Glomerular endothelial cell (primary cell): ENCODE data around the gene CACNB2. TPM values are rescaled to one million over a fixed set of nuclear protein-coding genes. Genes with fewer than 3 reads are reported as not detected.

ENCODE experiments used
- DNase-seq: peaks from one replicate; pipeline ENCODE4 v3.0.0-alpha.2; 2011; ENCODE audit warnings: low read depth, low spot score; ENCODE audit errors: extremely low read depth
- total RNA-seq: library from RNA; depleted of rRNA; stranded (reverse); fragments of >200 nt; gene quantifications from 2 replicates; pipeline ENCODE4 v1.2.3, GENCODE V29; 2015

Gene CACNB2
- total RNA-seq, 1 donor from 2014 or later = not detected

DNA sequence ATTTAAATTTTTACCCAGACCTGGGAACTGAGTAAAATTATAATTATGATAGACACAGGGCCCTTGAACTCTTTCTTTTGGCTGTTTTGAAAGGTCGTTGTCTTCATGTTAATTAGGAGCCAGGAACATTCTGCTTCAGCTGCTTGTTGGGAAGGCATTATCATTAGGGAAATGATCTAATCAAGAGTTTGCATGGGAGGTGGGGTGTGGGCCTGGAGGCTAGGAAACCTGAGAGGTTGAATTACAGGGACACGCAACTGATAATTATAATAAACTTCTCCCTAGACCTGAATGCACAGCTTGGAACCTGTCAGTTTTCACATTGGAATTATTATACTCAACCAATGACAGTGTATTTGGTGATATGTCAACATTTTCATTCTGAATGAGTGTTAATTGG lies 237.7 kb downstream of the CACNB2 start:
- no peak for DNase-seq

DNA sequence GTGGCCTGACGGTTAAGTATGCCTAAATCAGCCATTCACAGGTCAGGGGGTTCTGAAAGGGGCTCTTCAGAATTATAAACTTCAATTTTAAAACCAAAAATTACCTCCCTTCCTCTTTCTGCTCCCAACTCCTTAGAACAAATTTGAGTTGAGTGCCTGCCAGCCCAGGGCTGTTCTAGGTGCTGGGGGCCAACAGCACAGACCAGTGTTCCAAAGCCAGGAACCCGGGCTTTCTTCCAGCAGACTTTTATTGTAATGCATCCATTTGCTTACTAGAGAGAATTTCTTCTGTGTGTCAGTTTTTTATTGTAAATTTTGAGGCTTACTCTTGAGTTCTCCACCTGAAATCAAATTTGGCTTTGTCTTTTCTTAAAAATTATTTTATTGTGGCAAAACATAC lies 238.5 kb downstream of the CACNB2 start:
- no peak for DNase-seq

DNA sequence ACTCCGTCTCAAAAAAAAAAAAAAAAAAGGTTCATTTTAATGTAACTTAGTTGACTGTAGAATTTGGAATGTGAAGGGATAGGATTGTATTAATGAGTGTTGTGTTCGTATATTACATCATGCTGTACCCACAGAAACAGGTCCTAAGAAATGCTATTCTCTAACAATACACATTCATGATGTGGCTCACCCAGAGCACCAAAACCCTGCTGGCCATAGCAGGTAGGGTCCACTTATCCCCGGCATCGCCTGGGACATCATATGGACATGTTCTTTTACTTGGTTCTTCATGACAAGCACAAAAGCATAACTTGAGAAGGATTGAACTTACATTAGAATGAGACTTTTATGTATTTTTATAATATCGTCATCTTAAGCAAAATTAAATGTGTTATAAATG lies 241.5 kb downstream of the CACNB2 start:
- no peak for DNase-seq

DNA sequence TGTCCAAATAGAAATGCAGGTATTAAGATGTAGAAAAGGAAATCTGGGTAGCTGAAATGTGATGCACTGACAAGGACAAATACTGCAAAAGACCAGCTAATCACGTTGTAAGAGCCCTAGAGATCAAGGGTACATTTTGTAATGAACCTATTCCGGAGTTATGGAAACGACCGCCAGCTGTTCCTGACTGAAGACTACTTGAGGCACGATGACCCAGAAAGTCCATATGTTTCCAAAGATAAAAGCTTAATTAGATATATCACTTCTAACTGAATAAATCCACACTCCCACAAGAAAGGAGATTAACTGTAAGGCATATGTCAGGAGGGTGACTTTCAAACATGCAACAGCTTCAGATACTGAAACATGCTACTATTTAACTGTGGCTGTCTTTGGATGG lies 257.7 kb downstream of the CACNB2 start:
- no peak for DNase-seq

DNA sequence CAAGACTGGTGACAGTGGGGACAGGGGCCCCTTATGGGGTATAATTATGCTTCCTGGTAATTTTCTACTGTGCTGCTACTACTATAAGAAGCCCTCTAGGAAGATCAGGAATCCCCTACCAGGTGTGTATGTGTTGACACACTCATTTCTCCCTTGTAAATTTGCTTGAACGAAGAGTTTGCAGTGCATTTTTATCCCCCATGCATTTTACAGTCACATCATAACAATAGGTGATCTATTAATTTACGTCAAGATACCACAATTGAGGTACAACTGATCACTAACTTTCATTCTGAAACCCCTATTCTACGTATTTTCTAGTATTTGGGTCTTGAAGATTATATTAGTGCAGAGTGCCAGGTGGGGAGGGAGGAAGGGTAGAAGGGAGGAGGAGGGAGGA lies 258.9 kb downstream of the CACNB2 start:
- DNase-seq = no peak

DNA sequence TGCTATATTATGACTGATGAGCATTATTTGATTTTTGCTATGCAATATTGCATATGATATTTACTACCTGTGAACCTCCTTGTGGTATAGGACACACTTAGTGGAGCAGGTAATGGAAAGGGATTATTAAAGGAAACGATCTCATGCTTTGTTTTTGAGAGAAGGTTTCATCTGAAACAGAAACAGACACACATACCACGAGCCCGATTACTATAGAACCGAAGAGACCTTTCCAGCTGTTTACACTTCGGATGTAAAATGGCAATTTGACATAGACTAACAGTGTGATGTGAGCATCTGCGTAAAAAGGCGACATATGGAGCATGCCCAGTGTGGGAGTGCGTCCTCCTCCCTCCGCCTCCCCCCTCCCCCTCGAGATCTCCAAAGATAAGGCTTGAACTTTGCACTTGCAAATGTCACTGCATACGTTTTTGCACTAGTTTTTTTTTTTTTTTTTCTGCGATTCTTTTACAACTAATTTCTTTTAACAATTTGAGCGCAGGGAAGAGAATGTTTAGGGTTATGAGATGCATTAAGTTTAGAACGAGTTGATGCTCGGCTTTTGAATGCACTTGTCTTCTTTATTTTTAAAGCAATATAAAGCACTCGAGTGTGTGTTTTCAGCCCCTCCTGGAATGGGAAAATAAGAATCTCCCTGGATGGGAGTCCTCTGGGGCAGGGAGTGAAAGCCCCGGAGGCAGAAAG lies 260.1 kb downstream of the CACNB2 start:
- DNase-seq = no peak

DNA sequence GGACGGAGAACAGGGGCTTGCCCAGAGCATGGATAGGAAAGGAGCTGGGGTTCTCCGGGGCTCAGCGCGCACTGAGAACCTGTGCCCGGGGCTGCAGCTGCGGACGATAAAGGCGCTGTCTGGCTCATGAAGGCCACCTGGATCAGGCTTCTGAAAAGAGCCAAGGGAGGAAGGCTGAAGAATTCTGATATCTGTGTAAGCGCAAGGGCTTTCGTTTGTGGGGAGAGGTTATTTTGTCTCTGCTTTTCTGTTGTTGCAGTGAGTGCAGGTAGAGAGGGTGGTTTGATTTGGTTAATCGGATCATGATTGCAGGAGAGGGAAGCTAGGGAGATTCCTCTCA lies 260.7 kb downstream of the CACNB2 start:
- no peak for DNase-seq

DNA sequence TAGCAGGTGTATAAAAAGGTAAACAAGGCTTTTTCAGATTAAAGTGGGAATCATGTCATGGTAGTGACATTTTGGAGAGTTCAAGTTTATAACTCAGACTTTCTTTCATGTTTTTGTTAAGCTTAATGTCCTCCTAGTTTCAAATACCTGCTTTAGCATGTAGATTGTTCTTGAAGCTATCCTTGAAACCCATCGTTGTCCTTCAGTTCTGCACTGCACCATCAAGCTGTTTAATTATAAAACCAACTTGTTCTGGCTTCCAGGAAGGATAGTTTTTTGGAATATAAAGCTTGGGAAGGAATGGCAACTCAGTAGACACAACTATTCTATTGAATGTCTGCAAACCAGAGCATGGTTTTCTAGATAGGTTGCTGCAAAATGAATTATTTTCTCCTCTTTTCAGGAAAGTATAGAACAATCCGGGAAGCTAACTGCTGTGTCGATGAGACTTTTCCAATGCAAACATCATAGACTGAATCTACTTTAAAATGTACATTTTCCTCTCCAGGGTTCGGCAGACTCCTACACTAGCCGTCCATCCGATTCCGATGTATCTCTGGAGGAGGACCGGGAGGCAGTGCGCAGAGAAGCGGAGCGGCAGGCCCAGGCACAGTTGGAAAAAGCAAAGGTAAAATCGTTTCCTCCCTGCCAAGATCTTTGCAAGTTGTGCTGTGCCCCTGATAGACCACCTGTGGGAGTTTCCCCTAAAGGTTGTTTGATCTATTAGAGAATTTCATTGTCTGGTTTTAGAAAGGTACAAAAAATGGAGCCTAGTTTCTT lies 261.4 kb downstream of the CACNB2 start:
- no peak for DNase-seq

DNA sequence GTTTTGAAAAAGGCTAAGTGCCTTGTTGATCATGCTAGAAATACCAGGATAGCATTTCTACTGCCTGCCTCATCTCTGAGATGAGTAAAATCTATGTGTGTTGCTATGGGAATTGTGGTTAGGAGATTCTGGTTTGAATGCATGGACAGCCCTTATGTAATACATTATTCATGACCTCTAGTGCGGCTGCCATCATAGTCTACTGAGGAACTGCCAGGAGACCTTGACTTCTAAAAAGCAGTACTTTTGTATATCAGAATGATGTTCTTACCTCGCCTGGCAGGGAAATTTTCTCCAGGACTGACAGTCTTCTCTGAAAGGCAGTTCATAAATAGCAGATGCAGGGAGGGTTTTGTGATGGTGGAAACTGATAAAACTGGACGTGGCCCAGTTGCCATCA lies 262.6 kb downstream of the CACNB2 start:
- no peak for DNase-seq

DNA sequence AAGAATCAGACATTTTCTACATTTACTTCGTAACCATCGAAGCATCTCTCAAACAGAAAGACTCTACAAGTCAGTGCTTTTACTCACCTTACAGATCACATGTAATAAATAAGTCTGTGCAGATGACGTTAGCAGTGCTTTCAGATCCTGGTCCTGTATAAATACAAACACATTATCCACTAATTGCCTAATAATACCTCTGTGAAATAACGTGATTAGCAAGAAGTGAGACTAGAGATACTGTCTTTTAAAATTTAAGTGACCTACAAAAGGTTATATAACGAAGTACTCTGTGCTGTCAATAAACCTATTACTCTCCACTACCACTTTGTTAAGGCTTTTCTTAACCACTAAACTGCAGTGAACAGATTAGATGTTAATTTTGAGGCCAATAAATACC lies 264.3 kb downstream of the CACNB2 start:
- no peak for DNase-seq

DNA sequence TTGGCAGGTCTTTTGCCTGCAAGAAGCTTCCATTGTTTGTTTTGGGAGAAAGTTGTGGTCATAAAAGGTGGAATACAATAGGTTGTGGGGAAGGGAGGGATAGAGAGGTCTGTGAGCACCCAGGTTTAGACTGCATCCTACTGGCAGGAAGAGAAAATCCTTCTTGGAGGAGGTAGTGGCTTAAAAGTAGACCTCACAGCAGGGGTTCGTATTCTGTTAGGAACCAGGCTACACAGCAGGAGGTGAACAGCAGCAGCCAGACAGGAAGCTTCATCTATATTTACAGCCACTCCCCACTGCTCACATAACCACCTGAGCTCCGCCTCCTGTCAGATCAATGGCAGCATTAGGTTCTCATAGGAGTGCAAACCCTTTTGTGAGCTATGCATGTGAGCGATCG lies 265.9 kb downstream of the CACNB2 start:
- no peak for DNase-seq

DNA sequence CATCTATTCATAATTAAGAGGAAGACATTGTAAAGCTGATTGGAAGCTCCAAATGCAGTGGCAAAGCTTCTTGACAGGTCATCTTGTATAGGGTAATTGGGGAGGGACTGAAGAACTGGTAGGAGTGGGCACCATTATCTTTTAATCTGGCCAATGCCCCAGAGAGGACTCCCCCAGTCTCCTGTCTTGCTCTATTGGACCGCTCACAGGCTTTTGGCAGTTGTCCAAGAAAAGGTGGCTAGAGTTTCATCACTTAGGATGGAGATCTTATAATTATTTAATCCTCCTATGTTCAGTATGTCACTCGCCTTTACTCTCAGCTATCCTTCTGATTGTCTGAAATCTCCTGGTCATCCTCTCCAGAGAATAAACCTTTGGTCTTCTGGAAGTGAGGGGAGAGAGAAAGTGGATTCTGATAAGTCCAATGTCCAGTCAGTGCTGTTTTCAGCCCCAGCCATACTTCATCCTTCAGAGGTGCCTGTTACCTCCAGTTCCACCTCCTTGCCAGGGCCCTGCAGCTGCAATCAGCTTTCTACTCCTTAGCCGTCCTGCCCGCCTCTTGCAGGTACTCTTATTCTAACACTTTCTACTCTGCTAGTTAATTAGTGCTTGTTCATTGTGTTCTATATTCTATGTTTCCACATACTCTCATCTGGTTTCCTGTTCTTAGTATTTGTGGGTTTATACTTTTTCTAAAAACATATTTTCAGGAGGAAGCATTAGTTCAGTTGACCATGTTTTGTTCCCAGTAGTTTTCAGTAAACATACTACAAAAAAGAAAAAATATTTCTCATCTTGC lies 269.6 kb downstream of the CACNB2 start:
- no peak for DNase-seq

DNA sequence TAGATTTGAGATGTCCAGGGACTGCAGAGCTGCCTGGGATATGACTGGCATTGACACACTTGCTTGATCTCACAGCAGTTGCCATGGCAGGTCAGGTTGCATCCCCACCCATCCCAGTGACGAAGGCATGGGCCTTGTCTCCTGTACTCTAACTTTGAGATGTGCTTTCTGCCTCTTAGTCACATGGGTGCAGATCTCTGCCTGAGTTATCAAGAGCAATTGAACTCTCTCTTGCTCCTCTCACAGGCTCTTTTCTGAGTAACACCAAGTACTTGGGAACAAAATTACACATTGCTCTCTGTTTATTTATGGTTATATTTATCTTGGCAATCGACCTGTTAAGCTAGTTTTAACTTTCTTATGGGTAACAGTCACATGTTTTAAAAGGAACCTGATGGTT lies 273.8 kb downstream of the CACNB2 start:
- DNase-seq = no peak

DNA sequence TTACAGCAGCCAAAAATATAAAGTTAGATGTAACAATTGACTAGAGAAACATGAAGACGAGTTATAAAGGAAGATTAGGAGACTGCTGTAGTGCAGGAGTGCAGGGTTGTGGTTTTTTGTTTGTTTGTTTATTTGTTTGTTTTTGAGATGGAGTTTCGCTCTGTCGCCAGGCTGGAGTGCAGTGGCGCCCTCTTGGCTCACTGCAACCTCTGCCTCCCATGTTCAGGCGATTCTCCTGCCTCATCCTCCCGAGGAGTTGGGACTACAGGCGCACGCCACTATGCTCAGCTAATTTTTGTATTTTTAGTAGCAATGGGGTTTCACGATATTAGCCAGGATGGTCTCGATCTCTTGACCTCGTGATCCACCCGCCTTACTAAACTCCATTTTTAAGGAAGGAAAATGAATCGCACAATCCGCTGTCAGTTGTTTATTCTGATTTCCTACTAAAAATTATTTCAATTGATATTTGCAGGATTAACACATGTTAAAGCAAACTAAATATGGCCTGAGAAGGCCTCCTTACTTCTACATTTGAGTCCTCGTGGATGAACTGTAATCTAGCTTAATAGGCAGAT lies 277.8 kb downstream of the CACNB2 start:
- DNase-seq = no peak

DNA sequence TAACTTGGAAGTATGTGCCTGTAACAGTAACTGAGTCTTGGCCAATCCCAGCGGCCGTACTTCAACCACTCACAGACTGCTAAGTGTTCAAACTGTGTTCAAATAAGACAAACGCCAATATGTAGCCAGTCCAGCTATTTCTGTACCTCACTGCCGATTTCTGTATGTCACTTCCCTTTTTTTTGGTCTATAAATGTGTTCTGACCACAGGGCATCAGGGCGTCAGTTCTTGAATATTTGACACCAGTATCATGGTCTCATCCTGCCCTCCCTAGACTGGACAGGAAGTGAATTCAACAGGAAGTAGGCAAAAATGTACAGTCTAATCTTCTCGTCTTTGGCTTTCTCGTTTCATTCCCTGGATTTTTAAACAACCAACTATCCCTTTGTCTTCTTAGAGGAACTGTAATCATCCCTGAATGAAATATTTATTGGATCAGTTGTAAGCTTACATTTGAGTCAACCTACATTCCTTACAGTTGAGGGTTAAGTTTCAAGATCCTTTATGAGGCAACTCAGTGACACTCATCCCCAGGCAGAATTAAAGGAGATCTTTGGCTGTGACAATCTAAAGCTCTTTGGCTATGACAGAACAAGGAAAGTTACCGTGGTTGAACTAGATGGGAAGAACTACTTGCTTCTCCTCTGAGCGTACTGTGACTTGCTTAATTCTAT lies 278.5 kb downstream of the CACNB2 start:
- no peak for DNase-seq

DNA sequence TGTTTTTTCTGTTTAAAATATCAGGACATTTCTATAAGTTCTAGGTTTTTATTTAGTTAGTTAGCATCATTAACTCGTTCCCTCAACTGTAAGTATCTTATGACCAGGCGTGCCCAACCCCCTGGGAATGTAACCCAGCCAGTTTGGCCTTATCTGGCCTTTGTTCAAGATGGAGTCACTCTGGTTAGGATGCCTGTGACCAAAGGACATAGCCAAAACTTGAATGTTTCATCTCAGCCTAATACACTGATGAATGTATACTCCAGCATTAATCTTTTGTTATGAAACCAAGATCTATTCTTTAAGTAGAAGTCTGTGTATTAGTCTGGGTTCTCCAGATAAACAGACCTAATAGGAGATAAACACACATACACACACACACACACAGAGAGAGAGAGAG lies 279.7 kb downstream of the CACNB2 start:
- DNase-seq = no peak

DNA sequence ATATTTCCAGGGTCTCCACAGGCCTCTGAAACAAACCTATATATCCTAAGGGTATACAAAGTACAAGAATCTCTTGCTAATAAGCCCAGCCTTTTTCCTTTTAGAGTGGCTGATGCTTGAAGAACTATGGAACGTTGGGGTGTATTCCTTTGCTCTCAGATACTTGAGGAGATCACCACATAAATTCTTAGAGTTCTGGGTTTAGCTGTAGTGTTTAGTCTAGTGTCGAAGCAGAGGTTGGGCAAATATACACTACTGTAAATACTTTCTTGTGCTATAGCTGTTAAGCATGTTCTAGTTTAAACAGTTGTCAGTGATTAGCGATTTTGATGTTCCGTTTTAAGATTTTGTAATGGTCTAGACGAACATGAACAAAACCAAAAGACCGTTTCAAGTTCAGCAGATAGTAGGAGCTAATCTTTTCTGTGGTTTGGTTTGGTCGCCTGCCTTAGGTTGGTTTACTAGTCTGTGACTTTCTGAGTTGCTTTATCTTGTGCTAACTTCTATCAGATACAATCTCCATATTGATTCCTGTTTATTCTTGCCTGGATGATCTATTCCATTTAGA lies 281.6 kb downstream of the CACNB2 start:
- no peak for DNase-seq

DNA sequence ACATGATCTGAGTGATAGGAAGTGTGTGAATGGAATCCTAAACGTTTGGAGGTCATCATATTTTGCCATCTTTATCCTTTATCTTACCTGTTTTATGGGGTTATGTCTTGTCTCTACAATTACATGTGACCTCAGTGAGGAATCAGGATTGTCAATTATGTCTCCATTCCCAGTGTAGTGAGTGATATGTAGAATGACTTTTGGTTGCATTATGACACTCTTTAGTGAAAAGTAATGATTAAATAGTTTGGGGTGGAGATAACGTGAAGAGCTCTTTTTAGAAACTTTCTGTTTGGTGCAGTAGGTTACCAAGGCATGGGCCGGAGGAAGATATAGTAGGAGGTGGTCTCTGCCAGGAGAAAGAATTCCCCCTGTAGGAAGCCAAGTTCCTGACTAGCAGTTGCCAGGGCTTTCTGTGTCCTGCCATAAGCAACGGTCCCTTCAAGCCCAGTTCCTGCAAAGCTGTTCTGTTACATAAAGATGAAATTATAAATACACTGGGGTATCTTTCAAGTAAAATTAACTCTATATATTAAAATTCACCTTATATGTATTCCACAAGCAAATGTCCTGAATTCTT lies 282.9 kb downstream of the CACNB2 start:
- DNase-seq = no peak

DNA sequence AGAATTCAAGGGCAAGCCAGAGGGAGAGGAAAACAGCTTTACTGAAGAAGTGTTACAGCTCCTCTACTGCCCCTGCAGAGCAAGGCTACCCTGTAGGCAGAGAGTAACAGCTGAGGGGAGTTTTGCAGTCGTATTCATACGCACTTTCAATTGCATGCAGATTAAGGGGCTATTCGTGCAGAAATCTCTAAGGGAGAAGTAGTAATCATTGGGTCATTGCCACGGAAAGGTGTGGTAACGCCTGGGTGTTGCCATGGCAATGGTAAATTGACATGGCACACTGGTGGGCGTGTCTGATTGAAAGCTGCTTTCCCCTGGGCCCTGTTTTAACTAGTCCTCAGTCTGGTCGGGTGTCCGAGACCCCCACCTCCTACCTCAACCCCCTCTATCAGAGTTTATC lies 284.0 kb downstream of the CACNB2 start:
- DNase-seq = no peak

DNA sequence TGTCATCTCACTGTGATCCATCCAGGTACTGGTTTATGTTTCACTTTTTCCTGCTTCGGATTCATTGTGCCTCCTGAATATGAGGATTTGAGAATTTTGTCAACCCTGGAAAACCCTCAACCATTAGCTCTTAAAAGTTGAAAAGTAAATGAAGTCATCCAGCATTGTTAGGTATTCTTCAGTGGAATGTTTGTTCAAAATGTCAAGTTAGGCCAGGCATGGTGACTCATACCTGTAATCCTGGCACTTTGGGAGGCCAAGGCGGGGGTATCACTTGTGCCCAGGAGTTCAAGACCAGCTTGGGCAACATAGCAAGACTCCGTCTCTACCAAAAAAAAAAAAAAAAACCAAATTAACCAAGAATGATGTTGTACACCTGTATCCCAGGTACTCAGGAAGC lies 289.1 kb downstream of the CACNB2 start:
- DNase-seq = no peak
